ENCODE data around the gene SEL1L2. TPM values are rescaled to one million over a fixed set of nuclear protein-coding genes. Genes with fewer than 3 reads are reported as not detected.
A peak's percentile ranks its signal among the peaks of the same experiment; 100 is the strongest.

SEL1L2 gene
- total and polyA plus RNA-seq, 4 donors = not detected

DNA sequence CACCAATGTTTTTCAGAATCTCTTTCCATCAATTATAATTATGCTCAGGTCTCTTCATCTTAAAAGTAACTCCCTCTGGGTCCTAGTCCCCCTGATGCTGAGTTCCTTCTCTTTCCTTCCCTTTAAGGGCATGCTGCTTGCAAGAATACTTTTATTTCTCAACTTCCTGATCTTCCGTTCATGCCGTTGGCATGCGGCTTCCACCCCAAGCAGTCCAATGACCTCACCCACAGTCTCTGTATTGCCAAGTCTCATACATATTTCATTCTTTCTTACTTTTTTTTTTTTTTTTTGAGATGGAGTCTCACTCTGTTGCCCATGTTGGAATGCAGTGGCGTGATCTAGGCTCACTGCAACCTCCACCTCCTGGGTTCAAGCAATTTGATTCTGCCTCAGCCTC lies 122.1 kb downstream of the SEL1L2 start:
- ATAC-seq (ENCODE audit: insufficient read depth, low FRiP score) = peak; percentile 43
- no peak overlapping the region for H3K27ac ChIP-seq (ENCODE audit: low read depth in 1 of 2, low read length in 1 of 2)
- no peak overlapping the region for H3K9ac ChIP-seq (ENCODE audit: insufficient read depth in 1 of 2, low read length in 2 of 2)

DNA sequence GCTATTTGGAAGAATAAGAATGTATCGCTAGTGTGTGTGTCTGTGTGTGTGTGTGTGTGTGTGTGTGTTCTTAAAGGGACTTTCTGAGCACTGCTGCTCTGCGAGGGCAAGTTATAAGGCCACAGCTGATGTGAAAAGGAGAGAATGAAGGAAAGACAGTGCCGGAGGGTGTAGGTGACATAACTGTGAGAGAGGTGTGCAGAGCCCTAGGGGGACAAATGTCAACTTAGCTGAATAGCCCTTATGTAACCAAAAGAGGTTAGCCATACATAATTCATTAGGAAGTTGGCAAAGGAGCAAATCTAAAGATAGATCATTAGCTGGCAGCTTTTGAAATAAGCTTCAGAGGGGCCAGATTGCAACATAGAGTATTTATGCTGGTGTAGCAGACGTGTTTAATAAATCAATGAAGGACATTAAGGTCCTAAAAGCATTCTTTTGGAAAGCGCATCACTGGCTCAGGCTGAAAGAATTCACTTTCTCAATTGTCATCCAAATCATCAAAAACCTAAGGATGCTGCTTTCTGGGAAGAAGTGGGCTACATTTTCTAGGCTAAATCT lies 124.5 kb downstream of the SEL1L2 start:
- Histone ChIP-seq H3K9me3 (ENCODE audit: control insufficient read depth in 4 of 4, insufficient read depth in 3 of 4, low read length in 3 of 4) (no peaks in the 10 kb centered on the region), H3K4me3 (no peak overlapping the region), H3K9ac (ENCODE audit: insufficient read depth in 1 of 2, low read length in 2 of 2) (no peak overlapping the region), H3K27ac (ENCODE audit: low read depth in 1 of 2, low read length in 1 of 2) (no peak overlapping the region), H3K36me3 (ENCODE audit: control insufficient read depth in 4 of 4, insufficient read depth in 4 of 4, low read length in 4 of 4) (no peaks in the 10 kb centered on the region), H3K27me3 (ENCODE audit: control insufficient read depth in 3 of 3, insufficient read depth in 3 of 3, low read length in 2 of 3) (no peaks in the 10 kb centered on the region), H3K4me1 (ENCODE audit: control insufficient read depth in 5 of 5, insufficient read depth in 5 of 5, low read length in 5 of 5) (peaks cover 0 to 12% (median 2%) of the 10 kb centered on the region in 5 donors)
- ATAC-seq (ENCODE audit: insufficient read depth, low FRiP score) (no peak), DNase-seq (peak; percentile 47 to 74 (median 56))
- 29 to 36% methylated on average over 5 of the region's 5 CpGs for WGBS, 2 donors
- TF ChIP-seq, protein P1, sequence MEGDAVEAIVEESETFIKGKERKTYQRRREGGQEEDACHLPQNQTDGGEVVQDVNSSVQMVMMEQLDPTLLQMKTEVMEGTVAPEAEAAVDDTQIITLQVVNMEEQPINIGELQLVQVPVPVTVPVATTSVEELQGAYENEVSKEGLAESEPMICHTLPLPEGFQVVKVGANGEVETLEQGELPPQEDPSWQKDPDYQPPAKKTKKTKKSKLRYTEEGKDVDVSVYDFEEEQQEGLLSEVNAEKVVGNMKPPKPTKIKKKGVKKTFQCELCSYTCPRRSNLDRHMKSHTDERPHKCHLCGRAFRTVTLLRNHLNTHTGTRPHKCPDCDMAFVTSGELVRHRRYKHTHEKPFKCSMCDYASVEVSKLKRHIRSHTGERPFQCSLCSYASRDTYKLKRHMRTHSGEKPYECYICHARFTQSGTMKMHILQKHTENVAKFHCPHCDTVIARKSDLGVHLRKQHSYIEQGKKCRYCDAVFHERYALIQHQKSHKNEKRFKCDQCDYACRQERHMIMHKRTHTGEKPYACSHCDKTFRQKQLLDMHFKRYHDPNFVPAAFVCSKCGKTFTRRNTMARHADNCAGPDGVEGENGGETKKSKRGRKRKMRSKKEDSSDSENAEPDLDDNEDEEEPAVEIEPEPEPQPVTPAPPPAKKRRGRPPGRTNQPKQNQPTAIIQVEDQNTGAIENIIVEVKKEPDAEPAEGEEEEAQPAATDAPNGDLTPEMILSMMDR (IDR thresholded peaks at IDR 0.05; ENCODE audit: control extremely low read depth, extremely low read depth) = no peak

More for the DNA sequence above, 122.1 kb downstream of the SEL1L2 start:
- H3K27me3 ChIP-seq (ENCODE audit: control insufficient read depth in 3 of 3, insufficient read depth in 3 of 3, low read length in 2 of 3) = no peaks in the 10 kb centered on the region
- no peaks in the 10 kb centered on the region for H3K36me3 ChIP-seq (ENCODE audit: control insufficient read depth in 4 of 4, insufficient read depth in 4 of 4, low read length in 4 of 4)
- H3K9me3 ChIP-seq (ENCODE audit: control insufficient read depth in 4 of 4, insufficient read depth in 3 of 4, low read length in 3 of 4) = no peaks in the 10 kb centered on the region
- DNase-seq = no peak
- WGBS, 2 donors = 36 to 45% methylated on average over 4 of the region's 4 CpGs
- no peak overlapping the region for H3K4me3 ChIP-seq
- peaks cover 0 to 12% (median 2%) of the 10 kb centered on the region in 5 donors for H3K4me1 ChIP-seq (ENCODE audit: control insufficient read depth in 5 of 5, insufficient read depth in 5 of 5, low read length in 5 of 5)
- TF ChIP-seq, protein P1 (IDR thresholded peaks at IDR 0.05; ENCODE audit: control extremely low read depth, extremely low read depth) = no peak

DNA sequence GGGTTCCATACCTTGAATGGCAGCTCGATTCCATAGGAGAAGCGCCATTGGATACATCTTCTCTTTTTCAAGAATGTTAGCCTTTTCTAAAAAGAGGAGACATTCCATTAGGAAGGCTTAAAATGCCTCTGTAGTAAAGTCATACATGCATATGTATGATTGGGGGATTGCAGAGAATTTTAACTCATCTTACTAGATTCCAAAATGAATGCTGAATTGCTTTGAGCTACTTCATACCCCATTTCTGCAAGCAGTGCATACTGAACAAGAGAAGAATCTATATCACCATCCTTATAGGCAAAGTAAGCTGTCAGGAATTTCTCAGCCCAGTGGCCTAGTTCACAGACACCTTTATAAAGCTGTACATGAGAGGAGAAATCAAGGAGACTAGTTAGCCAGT lies 125.3 kb downstream of the SEL1L2 start:
- TF ChIP-seq, protein P1 (IDR thresholded peaks at IDR 0.05; ENCODE audit: control extremely low read depth, extremely low read depth) = no peak
- WGBS, 2 donors = 92 to 97% methylated on average over 2 of the region's 2 CpGs
- ATAC-seq (ENCODE audit: insufficient read depth, low FRiP score) (no peak), DNase-seq (no peak)
- Histone ChIP-seq H3K4me1 (ENCODE audit: control insufficient read depth in 5 of 5, insufficient read depth in 5 of 5, low read length in 5 of 5) (peaks cover 0 to 12% (median 2%) of the 10 kb centered on the region in 5 donors), H3K9ac (ENCODE audit: insufficient read depth in 1 of 2, low read length in 2 of 2) (no peak overlapping the region), H3K36me3 (ENCODE audit: control insufficient read depth in 4 of 4, insufficient read depth in 4 of 4, low read length in 4 of 4) (no peaks in the 10 kb centered on the region), H3K27ac (ENCODE audit: low read depth in 1 of 2, low read length in 1 of 2) (no peak overlapping the region), H3K9me3 (ENCODE audit: control insufficient read depth in 4 of 4, insufficient read depth in 3 of 4, low read length in 3 of 4) (peaks cover 0 to 2% (median 0%) of the 10 kb centered on the region in 4 donors), H3K4me3 (no peak overlapping the region), H3K27me3 (ENCODE audit: control insufficient read depth in 3 of 3, insufficient read depth in 3 of 3, low read length in 2 of 3) (no peaks in the 10 kb centered on the region)

DNA sequence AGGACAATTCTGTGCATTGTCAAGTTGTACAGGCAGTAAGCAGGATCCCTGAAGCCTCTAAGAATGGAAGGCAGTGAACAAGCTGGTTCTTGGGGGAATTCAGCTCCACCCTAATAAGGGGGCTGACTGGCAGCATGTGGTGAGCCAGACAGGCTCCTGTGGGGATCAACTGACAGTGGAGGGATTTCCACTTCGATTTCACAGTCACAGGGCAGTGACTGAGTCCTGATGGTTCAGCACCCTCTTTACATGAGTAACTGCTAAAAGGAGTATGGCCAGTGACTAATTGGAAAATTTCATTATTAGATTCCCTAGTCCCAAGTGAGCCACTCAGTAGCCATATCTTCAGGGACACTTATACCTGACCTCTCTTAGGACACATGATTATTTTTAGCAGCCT lies 127.2 kb downstream of the SEL1L2 start:
- ATAC-seq (ENCODE audit: insufficient read depth, low FRiP score) (no peak), DNase-seq (no peak)
- 74 to 86% methylated on average over 1 of the region's 1 CpG for WGBS, 2 donors
- no peak overlapping the region for H3K4me3 ChIP-seq
- H3K27me3 ChIP-seq (ENCODE audit: control insufficient read depth in 3 of 3, insufficient read depth in 3 of 3, low read length in 2 of 3) = no peaks in the 10 kb centered on the region
- H3K9me3 ChIP-seq (ENCODE audit: control insufficient read depth in 4 of 4, insufficient read depth in 3 of 4, low read length in 3 of 4) = peaks cover 0 to 2% (median 0%) of the 10 kb centered on the region in 4 donors
- TF ChIP-seq, protein P1 (IDR thresholded peaks at IDR 0.05; ENCODE audit: control extremely low read depth, extremely low read depth) = no peak
- H3K4me1 ChIP-seq (ENCODE audit: control insufficient read depth in 5 of 5, insufficient read depth in 5 of 5, low read length in 5 of 5) = peaks cover 0 to 12% (median 2%) of the 10 kb centered on the region in 5 donors
- no peak overlapping the region for H3K9ac ChIP-seq (ENCODE audit: insufficient read depth in 1 of 2, low read length in 2 of 2)
- H3K36me3 ChIP-seq (ENCODE audit: control insufficient read depth in 4 of 4, insufficient read depth in 4 of 4, low read length in 4 of 4) = no peaks in the 10 kb centered on the region
- H3K27ac ChIP-seq (ENCODE audit: low read depth in 1 of 2, low read length in 1 of 2) = no peak overlapping the region
